ENCODE data around the gene KIF12. TPM values are rescaled to one million over a fixed set of nuclear protein-coding genes. Genes with fewer than 3 reads are reported as not detected.

KIF12 gene
- total RNA-seq, 1 donor from 2014 or later: 6.2 TPM

GRCh38 chr9:114121227-114122135 is 22.4 kb upstream of the KIF12 start:
- intact Hi-C loops (cut with DNase I): no loop called here
- DNase-seq: peak; percentile 18
- Histone ChIP-seq H3K4me3 (no peak overlapping the region), H3K36me3 (no peaks in the 10 kb centered on the region), H3K9me3 (no peaks in the 10 kb centered on the region), H3K27ac (no peak overlapping the region), H3K27me3 (no peaks in the 10 kb centered on the region), H3K4me1 (peaks cover 6% of the 10 kb centered on the region)
- ATAC-seq: no peak
- TF ChIP-seq CTCF (IDR thresholded peaks at IDR 0.05): no peak

DNA sequence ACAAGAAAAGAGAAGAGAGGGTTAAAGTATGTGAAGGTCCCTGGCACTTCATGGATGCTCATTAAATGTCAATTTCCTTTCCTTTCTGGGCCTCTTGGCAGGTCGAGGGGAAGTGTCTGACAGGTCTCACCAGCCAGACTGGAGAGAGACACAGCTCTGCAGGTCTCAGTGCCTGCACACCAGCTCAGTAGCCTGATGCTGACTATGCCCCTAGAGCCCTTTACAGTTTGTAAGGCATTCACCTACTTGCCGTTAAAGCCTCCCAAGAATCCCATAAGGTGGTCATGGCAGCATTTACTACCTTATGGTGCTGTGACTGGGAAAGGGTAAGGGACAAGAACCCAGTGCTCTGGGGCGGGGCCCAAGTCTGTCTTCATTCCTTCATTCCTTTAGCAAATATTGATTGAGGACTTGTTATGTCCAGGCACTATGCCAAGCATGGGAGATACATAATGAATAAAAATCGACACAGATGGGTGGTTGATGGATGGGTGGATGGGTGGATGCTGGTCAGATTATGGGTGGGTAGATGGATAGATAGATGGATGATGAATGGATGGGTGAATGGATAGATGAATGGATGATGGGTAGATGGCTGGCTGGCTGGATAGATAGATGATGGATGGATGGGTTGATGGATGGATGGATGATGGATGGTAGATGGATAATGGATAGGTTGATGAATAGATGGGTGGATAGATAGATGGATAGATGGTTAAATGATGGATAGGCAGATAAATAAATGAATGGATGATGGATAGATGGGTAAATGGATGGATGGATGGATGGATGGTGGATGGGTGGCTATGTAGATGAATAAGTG is 21.3 kb upstream of the KIF12 start:
- Histone ChIP-seq H3K4me3 (no peak overlapping the region), H3K9me3 (no peaks in the 10 kb centered on the region), H3K27me3 (no peaks in the 10 kb centered on the region), H3K27ac (no peak overlapping the region), H3K36me3 (no peaks in the 10 kb centered on the region), H3K4me1 (peaks cover 6% of the 10 kb centered on the region)
- intact Hi-C loops (cut with DNase I): no loop called here
- no peak for TF ChIP-seq CTCF (IDR thresholded peaks at IDR 0.05)
- ATAC-seq: no peak
- DNase-seq: peak; percentile 12

DNA sequence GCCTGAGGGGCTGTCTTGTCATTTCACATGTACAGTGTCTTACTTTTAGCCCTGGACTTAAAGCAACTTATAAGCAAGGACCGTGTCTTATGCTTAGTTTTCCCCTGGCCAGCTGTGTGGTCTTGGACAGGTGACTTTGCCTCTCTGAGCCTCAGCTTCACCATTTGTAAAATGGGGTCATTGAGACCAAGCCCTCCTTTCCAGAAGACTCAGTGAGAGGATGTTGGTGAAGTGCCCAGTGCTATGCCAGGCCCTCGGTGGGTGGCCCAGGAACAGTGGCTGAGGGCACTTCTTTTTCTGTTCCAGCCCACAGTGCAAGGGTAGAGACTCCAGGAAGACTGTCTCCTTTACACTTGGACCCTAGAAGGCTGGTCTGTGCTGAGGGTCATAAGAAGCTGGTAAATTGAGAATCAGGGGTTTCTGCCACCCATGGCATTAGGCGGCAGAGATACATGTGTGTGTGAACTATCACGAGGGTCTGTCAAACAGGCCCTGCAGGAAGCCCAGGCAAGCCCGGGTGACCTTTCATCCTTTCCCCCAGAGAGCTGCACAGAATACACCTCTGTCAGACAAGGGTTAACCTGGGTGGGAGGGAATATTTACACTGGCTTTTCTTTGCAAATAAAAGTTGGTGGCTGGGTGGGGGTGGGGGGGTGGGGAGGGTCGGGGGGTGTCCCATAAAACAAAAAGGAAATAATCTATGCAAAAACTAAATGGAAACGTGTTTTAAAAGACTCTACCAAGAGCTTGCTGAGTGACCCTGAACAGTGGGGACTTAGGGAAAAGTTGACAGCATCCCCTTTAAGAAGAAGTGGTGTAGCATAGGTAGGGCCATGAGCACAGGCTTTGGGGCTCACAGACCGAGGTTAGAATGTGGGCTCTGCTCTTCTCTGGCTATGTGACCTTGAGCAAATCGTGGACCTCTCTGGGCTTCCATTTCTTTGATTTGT is 20.4 kb upstream of the KIF12 start:
- Histone ChIP-seq H3K4me3 (no peak overlapping the region), H3K9me3 (no peaks in the 10 kb centered on the region), H3K4me1 (peaks cover 6% of the 10 kb centered on the region), H3K27ac (no peak overlapping the region), H3K36me3 (no peaks in the 10 kb centered on the region), H3K27me3 (no peaks in the 10 kb centered on the region)
- intact Hi-C loops (cut with DNase I): no loop called here
- no peak for TF ChIP-seq CTCF (IDR thresholded peaks at IDR 0.05)
- DNase-seq (peak; percentile 37), ATAC-seq (no peak)

DNA sequence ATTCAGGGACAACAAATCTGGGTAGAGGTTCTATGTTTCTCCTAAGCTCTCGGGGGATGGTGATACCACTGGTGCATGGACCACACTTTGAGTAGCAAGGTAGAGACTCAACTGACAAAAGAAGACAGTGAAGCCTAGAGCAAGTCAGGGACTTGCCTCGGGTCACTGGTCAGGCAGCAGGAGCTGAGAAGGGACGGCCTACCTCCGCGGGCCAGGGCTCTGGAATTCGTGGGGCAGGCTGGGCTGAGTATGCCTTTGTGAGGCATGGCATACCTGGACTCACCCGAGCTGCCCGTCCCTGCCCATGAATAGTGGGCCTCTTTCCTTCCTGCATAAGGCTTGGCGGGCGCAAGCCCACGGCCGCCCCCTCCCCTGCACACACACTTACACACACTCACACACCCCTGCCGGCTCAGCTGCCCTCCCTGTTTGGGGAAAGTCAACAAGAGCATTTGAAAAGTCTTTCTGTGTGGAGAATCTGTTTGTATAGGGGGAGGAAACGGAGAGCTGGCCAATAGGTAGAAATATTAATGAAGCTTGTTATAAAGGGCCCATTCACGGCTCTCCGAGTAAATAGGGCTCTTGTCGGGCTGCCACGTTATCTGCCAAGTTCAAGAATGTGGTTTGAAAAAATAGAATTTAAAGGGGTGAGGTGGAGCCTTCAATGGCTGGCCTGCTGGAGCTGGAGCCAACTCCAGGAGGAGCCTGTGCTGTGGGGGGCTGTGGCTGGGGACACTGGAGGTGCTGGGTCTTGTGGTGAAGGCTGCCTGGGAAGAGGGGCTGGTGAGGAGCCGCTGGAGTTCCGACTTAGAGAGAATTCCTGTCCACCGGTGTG is 19.1 kb upstream of the KIF12 start:
- peaks cover 10% of the 10 kb centered on the region for H3K4me1 ChIP-seq
- intact Hi-C loops (cut with DNase I): no loop called here
- no peaks in the 10 kb centered on the region for H3K9me3 ChIP-seq
- no peak overlapping the region for H3K27ac ChIP-seq
- no peak for TF ChIP-seq CTCF (IDR thresholded peaks at IDR 0.05)
- ATAC-seq (peak; percentile 79), DNase-seq (peak; percentile 77)
- no peak overlapping the region for H3K4me3 ChIP-seq
- H3K27me3 ChIP-seq: no peaks in the 10 kb centered on the region
- H3K36me3 ChIP-seq: no peaks in the 10 kb centered on the region

Measured in upper lobe of right lung (tissue), 1 donor.